ENCODE results near the gene ZNF764. TPM values are rescaled to one million over a fixed set of nuclear protein-coding genes. Genes with fewer than 3 reads are reported as not detected.
A peak's percentile ranks its signal among the peaks of the same experiment; 100 is the strongest.
"Not testable (repeated sequence)": the region's sequence is repeated elsewhere in the genome, so short reads cannot be mapped to it uniquely, and the experiment has no call there.

ZNF764 gene
- total RNA-seq, 1 experiment from 2014 or later = 16.5 TPM

GRCh38 chr16:30523768-30524574, 34.2 kb downstream of the ZNF764 start:
- Mint-ChIP-seq H3K9me3 (ENCODE audit: low read depth, unreplicated experiment) (no peaks in the 10 kb centered on the region), H3K27ac (ENCODE audit: unreplicated experiment) (peak overlapping the region; percentile 73)
- CTCF ChIA-PET = interaction anchor here (0.5 kb wide), 1 partner anchor 75 kb away, joined by 3 read pairs; no protein-coding TSS in a partner anchor

GRCh38 chr16:30522702-30523463, 35.3 kb downstream of the ZNF764 start:
- Mint-ChIP-seq H3K27ac (ENCODE audit: unreplicated experiment) (peak overlapping the region; percentile 42), H3K4me1 (ENCODE audit: low read depth, unreplicated experiment) (peaks cover 18% of the 10 kb centered on the region), H3K36me3 (ENCODE audit: insufficient read depth, unreplicated experiment) (peaks cover 37% of the 10 kb centered on the region)
- BruUV-seq (replicated peaks); intact Hi-C loops (cut with micrococcal nuclease; ENCODE audit: unreplicated experiment); H3K9me3 Mint-ChIP-seq (ENCODE audit: low read depth, unreplicated experiment); H3K4me3 Mint-ChIP-seq (ENCODE audit: low read depth, unreplicated experiment); CTCF ChIA-PET; H3K27me3 Mint-ChIP-seq (ENCODE audit: unreplicated experiment); DNase-seq: not testable (repeated sequence)

More at GRCh38 chr16:30523768-30524574, 34.2 kb downstream of the ZNF764 start:
- peak overlapping the region; percentile 49 for H3K4me3 Mint-ChIP-seq (ENCODE audit: low read depth, unreplicated experiment)
- intact Hi-C loops (cut with micrococcal nuclease; ENCODE audit: unreplicated experiment) = no loop called here
- no peak for DNase-seq
- no peaks in the 10 kb centered on the region for H3K27me3 Mint-ChIP-seq (ENCODE audit: unreplicated experiment)
- no TSS peak for BruUV-seq (replicated peaks)
- no peak for TF ChIP-seq CTCF (IDR thresholded peaks at IDR 0.05; ENCODE audit: unreplicated experiment)
- peaks cover 40% of the 10 kb centered on the region for H3K36me3 Mint-ChIP-seq (ENCODE audit: insufficient read depth, unreplicated experiment)
- H3K4me1 Mint-ChIP-seq (ENCODE audit: low read depth, unreplicated experiment) = peaks cover 29% of the 10 kb centered on the region

- DNase-seq = no peak
- CTCF ChIA-PET = no interaction called here
- Mint-ChIP-seq H3K27ac (ENCODE audit: unreplicated experiment) (peak overlapping the region; percentile 42), H3K4me3 (ENCODE audit: low read depth, unreplicated experiment) (no peak overlapping the region), H3K9me3 (ENCODE audit: low read depth, unreplicated experiment) (no peaks in the 10 kb centered on the region), H3K27me3 (ENCODE audit: unreplicated experiment) (peaks cover 2% of the 10 kb centered on the region), H3K36me3 (ENCODE audit: insufficient read depth, unreplicated experiment) (peaks cover 29% of the 10 kb centered on the region), H3K4me1 (ENCODE audit: low read depth, unreplicated experiment) (peaks cover 12% of the 10 kb centered on the region)
- no TSS peak for BruUV-seq (replicated peaks)
- intact Hi-C loops (cut with micrococcal nuclease; ENCODE audit: unreplicated experiment) = no loop called here
- no peak for TF ChIP-seq CTCF (IDR thresholded peaks at IDR 0.05; ENCODE audit: unreplicated experiment)
Observed at GRCh38 chr16:30521873-30522641, 36.1 kb downstream of the ZNF764 start.

GRCh38 chr16:30521476-30521872, 36.7 kb downstream of the ZNF764 start:
- Mint-ChIP-seq H3K4me1 (ENCODE audit: low read depth, unreplicated experiment) (peaks cover 12% of the 10 kb centered on the region), H3K4me3 (ENCODE audit: low read depth, unreplicated experiment) (no peak overlapping the region), H3K27me3 (ENCODE audit: unreplicated experiment) (peaks cover 7% of the 10 kb centered on the region), H3K27ac (ENCODE audit: unreplicated experiment) (no peak overlapping the region), H3K36me3 (ENCODE audit: insufficient read depth, unreplicated experiment) (peaks cover 23% of the 10 kb centered on the region), H3K9me3 (ENCODE audit: low read depth, unreplicated experiment) (no peaks in the 10 kb centered on the region)
- intact Hi-C loops (cut with micrococcal nuclease; ENCODE audit: unreplicated experiment) = no loop called here
- BruUV-seq (replicated peaks) = no TSS peak
- no peak for DNase-seq
- no peak for TF ChIP-seq CTCF (IDR thresholded peaks at IDR 0.05; ENCODE audit: unreplicated experiment)
- CTCF ChIA-PET = no interaction called here

Data from Calu3 (cell line).